PC-3 (cell line): Measurements from ENCODE around the gene PRICKLE1.

ENCODE experiments used
- CTCF ChIP-seq: fragments of 300-600 bp; sonication (generic); conservative IDR thresholded peaks from 2 replicates; pipeline ENCODE4 v1.5.1; 2017; ENCODE audit warnings: antibody characterized with exemption, low read depth, mild to moderate bottlenecking, low read length
- EZH2 ChIP-seq: fragments of 300-600 bp; sonication (generic); IDR thresholded peaks from one replicate; pipeline ENCODE4 v1.6.1; 2017; ENCODE audit warnings: antibody characterized with exemption, mild to moderate bottlenecking, low read length; ENCODE audit not compliant: unreplicated experiment
- EZH2phosphoT487 ChIP-seq: fragments of 300-600 bp; sonication (generic); IDR thresholded peaks from 2 replicates; pipeline ENCODE4 v1.6.1; 2018; ENCODE audit warnings: mild to moderate bottlenecking, antibody characterized with exemption, low read length, borderline replicate concordance

GRCh38 chr12:42575717-42576116 is 13.8 kb downstream of the PRICKLE1 start:
- TF ChIP-seq CTCF (no peak), EZH2 (no peak), EZH2phosphoT487 (no peak)
